Naive thymus-derived CD8-positive, alpha-beta T cell (primary cell): Measurements from ENCODE around the gene TTLL11. TPM values are rescaled to one million over a fixed set of nuclear protein-coding genes. Genes with fewer than 3 reads are reported as not detected.
"Not testable (repeated sequence)": the region's sequence is repeated elsewhere in the genome, so short reads cannot be mapped to it uniquely, and the experiment has no call there.

Experiments used
- ATAC-seq, 2 donors: fragments of 150-1000 bp; cut with Tn5 transposase in 1 of 2; sonication (Bioruptor Pico), chemical (Tn5 transposase) in 1 of 2; 1 replicate in 1 of 2; 2 replicates in 1 of 2; pipeline ENCODE4 v1.10.0; 2021; ENCODE audit warnings: mild to moderate bottlenecking in 2 of 2, moderate library complexity in 2 of 2
- POLR2A ChIA-PET: fragments of 350-600 bp; sonication (Branson Sonifier 250); formaldehyde crosslinking; loops from one replicate; lab custom pipeline; 2021; ENCODE audit warnings: antibody characterized with exemption; lab: Charles Lee
- DNase-seq, 10 donors: peaks; one replicate each; pipeline versions ENCODE4 v3.0.0 to v3.0.0-alpha.2; 2020 to 2022
- H3K27ac Mint-ChIP-seq, 10 donors: one replicate each; pipeline ENCODE4 v1.8.0; 2020 to 2022; ENCODE audit warnings: mild to moderate bottlenecking in 10 of 10, mixed read lengths in 10 of 10, moderate library complexity in 4 of 10, inconsistent platforms in 1 of 10
- H3K27me3 Mint-ChIP-seq, 5 donors: one replicate each; pipeline ENCODE4 v1.8.0; 2021 to 2022; ENCODE audit warnings: mixed read lengths in 5 of 5
- H3K36me3 Mint-ChIP-seq, 3 donors: one replicate each; pipeline ENCODE4 v1.8.0; 2020 to 2022; ENCODE audit warnings: mixed read lengths in 3 of 3, mild to moderate bottlenecking in 2 of 3, inconsistent platforms in 1 of 3
- H3K4me1 Mint-ChIP-seq, 4 donors: one replicate each; pipeline ENCODE4 v1.8.0; 2021 to 2022; ENCODE audit warnings: mixed read lengths in 4 of 4
- H3K4me3 Mint-ChIP-seq, 10 donors: one replicate each; pipeline ENCODE4 v1.8.0; 2020 to 2022; ENCODE audit warnings: mild to moderate bottlenecking in 10 of 10, mixed read lengths in 10 of 10, moderate library complexity in 6 of 10, inconsistent platforms in 1 of 10
- H3K9me3 Mint-ChIP-seq, 9 donors: one replicate each; pipeline ENCODE4 v1.8.0; 2020 to 2022; ENCODE audit warnings: mixed read lengths in 9 of 9, mild to moderate bottlenecking in 3 of 9, inconsistent platforms in 1 of 9, moderate library complexity in 1 of 9
- polyA plus RNA-seq, 3 donors: library from polyadenylated mRNA; unstranded; fragments of 300-500 nt; fragmentation: Illumina TruSeq; gene quantifications; one replicate each; pipeline ENCODE4 v1.2.3, GENCODE V29; 2021
- total RNA-seq, 8 experiments: library from RNA in 2 of 8; stranded (reverse) in 2 of 8; gene quantifications; one replicate each; pipeline ENCODE4 v1.2.3 and lab custom pipeline; 2021 to 2026

TTLL11 gene
- total and polyA plus RNA-seq, 5 experiments from 2014 or later, result 2.6 to 6.9 (median 3.8) TPM

DNA sequence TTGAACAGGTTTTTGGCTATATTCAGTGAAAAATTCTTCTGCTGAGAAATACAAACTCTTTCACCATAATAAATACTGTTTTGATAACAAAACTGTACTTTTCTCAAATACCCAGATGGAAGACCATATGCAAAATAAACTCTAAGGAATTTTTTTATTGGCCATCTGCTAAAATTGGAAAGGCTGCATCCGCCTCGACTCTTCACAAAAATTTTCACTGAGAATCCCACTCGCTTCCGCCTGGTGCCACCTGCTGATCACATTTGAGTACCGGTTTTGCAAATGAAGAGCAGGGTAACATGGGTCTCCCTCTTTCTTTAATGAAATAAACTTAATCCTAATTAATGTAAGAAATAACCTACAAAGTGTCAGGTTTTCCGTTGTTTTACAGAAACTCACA is 76.4 kb downstream of the TTLL11 start:
- POLR2A ChIA-PET, result no interaction called here
- ATAC-seq (no peak), DNase-seq (no peak)
- H3K4me1 Mint-ChIP-seq, result peaks cover 0 to 4% (median 0%) of the 10 kb centered on the region in 4 donors
- H3K4me3 Mint-ChIP-seq, result no peak overlapping the region
- H3K27me3 Mint-ChIP-seq, result no peaks in the 10 kb centered on the region
- no peak overlapping the region for H3K27ac Mint-ChIP-seq
- no peaks in the 10 kb centered on the region for H3K9me3 Mint-ChIP-seq
- H3K36me3 Mint-ChIP-seq, result peaks cover 4 to 16% (median 9%) of the 10 kb centered on the region in 3 donors

DNA sequence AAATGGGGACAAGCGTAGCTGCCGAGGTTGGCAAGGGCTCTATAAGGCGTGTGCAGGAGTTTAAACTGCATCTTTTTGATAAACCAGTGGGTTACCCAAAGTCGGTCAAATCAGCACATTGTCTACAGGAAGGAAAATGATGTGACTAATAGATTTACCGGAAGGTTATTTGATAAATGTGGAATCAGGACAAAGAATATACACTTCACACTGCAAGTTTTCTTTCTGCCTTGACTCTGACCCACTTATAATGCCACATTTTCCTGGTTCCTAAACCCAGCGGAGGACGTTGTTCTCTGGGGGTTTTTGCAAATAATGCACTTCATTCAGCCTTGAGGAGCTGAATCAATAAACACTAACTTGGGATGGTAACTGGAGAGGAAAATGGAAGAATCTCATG is 76.8 kb downstream of the TTLL11 start:
- Mint-ChIP-seq H3K27ac (no peak overlapping the region), H3K27me3 (no peaks in the 10 kb centered on the region), H3K9me3 (no peaks in the 10 kb centered on the region), H3K36me3 (peaks cover 0 to 11% (median 9%) of the 10 kb centered on the region in 3 donors), H3K4me1 (peaks cover 0 to 4% (median 0%) of the 10 kb centered on the region in 4 donors), H3K4me3 (no peak overlapping the region)
- DNase-seq (no peak), ATAC-seq (no peak)
- POLR2A ChIA-PET, result no interaction called here

DNA sequence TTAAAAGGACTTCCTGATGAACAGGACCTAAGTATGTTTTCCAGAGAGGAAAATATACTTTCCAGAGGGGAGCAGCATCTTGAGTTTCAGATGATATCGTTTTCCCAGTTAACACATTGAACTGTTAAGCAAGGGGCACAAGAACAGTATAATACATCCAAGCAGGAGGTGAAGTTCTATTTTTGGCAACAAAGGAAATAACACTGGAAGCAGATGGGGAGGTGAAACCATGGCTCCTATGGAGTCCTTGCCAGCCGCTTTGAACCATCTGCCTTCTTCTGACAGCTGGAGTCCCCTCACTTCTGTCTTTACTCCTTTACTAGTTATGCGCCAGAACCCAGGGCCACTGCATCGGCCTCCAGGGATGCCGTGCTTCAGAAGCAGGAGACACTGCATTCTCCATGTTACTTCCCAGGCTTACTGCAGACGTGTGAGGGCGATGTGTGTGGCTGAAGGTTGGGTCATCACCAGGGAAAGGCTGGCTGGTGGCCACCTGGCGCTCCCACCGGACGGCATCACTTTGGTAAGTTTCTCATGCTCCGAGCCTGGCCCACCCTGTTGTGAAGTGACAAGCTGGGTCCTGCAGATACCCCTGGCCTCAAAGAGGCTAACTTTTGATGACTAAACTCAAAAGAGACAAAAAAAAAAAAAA is 77.8 kb downstream of the TTLL11 start:
- Mint-ChIP-seq H3K27ac (no peak overlapping the region), H3K4me1 (peaks cover 0 to 4% (median 0%) of the 10 kb centered on the region in 4 donors), H3K9me3 (no peaks in the 10 kb centered on the region), H3K4me3 (no peak overlapping the region), H3K36me3 (peaks cover 0 to 10% (median 6%) of the 10 kb centered on the region in 3 donors), H3K27me3 (no peaks in the 10 kb centered on the region)
- POLR2A ChIA-PET, result no interaction called here
- ATAC-seq (no peak), DNase-seq (no peak)

DNA sequence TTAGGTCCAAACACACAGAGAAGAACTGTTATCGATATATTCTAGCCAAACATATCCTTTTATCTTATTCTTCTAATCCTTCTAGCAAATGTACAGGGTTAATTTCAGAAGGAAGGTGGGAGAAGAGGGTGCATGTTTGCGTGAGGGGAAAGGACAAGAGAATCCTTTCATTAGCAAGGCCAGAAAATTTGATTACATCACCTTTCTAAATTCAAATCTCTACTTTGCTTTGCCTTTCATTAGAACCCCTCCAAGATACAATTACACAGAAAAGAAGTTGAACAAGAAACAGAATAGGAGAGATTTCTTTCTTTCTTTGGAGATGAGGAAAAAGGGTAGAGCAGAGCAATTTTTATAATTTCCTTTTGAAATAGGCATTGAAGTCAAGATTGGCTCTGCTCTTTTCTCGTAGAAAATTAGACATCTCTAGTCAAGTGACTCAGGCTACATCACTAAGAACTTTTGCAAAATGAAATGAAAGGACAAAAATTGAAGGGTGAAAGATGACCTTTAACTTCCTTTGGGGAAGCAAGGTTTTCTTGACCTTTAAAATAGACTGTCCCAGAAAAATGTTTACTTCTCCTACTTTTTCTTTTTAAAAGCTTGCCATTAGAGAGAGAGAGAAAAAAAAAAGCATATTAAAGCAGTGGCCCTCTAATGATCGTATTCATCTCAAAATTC is 81.2 kb downstream of the TTLL11 start:
- Mint-ChIP-seq H3K27me3 (no peaks in the 10 kb centered on the region), H3K9me3 (no peaks in the 10 kb centered on the region), H3K27ac (no peak overlapping the region), H3K4me1 (no peaks in the 10 kb centered on the region), H3K4me3 (no peak overlapping the region), H3K36me3 (peaks cover 0 to 10% (median 6%) of the 10 kb centered on the region in 3 donors)
- no peak for DNase-seq
- POLR2A ChIA-PET, result no interaction called here
- ATAC-seq, result no peak

DNA sequence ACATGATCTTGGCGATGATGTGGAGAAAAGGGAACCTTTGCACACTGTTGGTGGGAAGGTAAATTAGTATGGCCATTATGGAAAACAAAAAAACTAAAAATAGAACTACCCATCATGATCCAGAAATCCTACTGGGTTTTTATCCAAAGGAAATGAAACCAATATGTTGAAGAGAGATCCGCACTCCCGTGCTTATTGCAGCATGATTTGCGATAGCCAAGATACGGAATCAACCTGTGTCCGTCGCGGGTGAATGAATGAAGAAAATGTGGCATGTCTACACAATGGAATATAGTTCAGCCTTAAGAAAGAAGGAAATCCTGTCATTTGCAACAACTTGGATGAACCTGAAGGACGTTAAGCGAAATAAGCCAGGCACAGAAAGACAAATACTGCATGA is 84.5 kb downstream of the TTLL11 start:
- no peak overlapping the region for H3K4me3 Mint-ChIP-seq
- no peaks in the 10 kb centered on the region for H3K4me1 Mint-ChIP-seq
- POLR2A ChIA-PET, result interaction anchor here (0.6 kb wide), 1 partner anchor 1263 kb away, joined by 4 read pairs; no protein-coding TSS in a partner anchor
- H3K27ac Mint-ChIP-seq, result no peak overlapping the region
- no peak for DNase-seq
- no peak for ATAC-seq
- H3K27me3 Mint-ChIP-seq, result no peaks in the 10 kb centered on the region
- H3K9me3 Mint-ChIP-seq, result no peaks in the 10 kb centered on the region
- H3K36me3 Mint-ChIP-seq, result no peaks in the 10 kb centered on the region

DNA sequence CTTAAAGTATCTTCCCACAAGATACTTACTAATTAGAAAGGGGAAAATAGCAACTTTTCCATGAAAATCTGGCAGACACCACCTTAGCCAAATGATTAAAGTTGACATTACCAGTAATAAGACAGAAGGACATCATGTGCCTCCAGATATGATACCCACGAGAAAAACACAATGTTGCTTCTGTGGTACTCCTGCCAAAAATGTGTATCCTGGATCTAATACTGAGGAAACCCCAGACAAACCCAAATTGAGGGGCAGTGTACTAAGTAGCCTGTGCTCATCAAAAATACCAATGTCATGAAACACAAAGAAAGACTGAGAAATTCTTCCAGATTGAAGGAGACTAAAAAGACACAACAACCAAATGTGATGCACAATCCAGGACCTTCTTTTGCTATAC is 85.3 kb downstream of the TTLL11 start:
- H3K27ac Mint-ChIP-seq, result no peak overlapping the region
- no peaks in the 10 kb centered on the region for H3K36me3 Mint-ChIP-seq
- ATAC-seq (no peak), DNase-seq (no peak)
- POLR2A ChIA-PET, result no interaction called here
- H3K9me3 Mint-ChIP-seq, result no peaks in the 10 kb centered on the region
- no peaks in the 10 kb centered on the region for H3K27me3 Mint-ChIP-seq
- H3K4me3 Mint-ChIP-seq, result no peak overlapping the region
- H3K4me1 Mint-ChIP-seq, result no peaks in the 10 kb centered on the region

DNA sequence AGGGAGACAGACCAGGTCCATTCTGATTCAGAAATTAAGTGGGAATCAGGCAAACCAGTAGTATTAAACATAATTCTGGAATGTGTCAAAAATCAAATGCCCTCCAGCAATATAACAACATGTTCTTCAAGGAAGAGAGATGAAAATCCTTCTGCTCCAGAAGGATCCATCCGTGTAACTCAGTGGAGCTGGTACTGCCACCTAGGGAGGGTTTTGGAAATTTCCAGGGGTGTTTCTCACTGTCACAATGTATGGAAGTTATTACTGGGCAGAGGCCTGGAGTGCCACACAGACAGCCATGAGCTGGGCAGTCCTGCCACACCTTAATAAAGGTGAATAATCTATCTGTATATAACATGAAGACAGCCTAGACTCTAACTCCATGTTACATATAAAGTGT is 87.5 kb downstream of the TTLL11 start:
- DNase-seq, result no peak
- Mint-ChIP-seq H3K4me3 (no peak overlapping the region), H3K27me3 (no peaks in the 10 kb centered on the region), H3K4me1 (no peaks in the 10 kb centered on the region), H3K36me3 (peaks cover 0 to 2% (median 0%) of the 10 kb centered on the region in 3 donors), H3K27ac (peak overlapping the region in 1 of 10 donors; percentile 41), H3K9me3 (no peaks in the 10 kb centered on the region)
- ATAC-seq, result no peak
- POLR2A ChIA-PET, result no interaction called here

DNA sequence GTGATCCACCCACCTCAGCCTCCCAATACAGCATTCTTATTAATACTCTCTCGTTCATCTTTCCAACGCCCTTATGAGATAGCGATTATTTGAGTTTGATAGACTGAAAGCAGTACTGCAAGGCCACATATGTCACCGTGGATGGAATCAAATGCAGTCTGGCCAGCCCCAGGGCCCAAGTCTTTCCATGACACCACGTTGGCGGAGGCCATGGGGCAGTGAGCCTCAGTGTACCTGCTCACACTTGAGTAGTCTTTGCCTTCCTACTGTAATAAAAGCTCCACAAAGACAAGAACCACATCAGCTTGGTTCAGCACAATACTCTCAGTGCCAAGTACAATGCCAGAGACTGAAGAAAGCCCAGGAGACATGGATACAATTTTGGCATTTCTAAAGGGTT is 88.5 kb downstream of the TTLL11 start:
- ATAC-seq (no peak), DNase-seq (no peak)
- Mint-ChIP-seq H3K36me3 (peaks cover 0 to 2% (median 0%) of the 10 kb centered on the region in 3 donors), H3K9me3 (no peaks in the 10 kb centered on the region), H3K4me3 (no peak overlapping the region), H3K4me1 (peaks cover 0 to under 1% (median 0%) of the 10 kb centered on the region in 4 donors), H3K27me3 (no peaks in the 10 kb centered on the region), H3K27ac (peak overlapping the region in 1 of 10 donors; percentile 39)
- POLR2A ChIA-PET, result no interaction called here

DNA sequence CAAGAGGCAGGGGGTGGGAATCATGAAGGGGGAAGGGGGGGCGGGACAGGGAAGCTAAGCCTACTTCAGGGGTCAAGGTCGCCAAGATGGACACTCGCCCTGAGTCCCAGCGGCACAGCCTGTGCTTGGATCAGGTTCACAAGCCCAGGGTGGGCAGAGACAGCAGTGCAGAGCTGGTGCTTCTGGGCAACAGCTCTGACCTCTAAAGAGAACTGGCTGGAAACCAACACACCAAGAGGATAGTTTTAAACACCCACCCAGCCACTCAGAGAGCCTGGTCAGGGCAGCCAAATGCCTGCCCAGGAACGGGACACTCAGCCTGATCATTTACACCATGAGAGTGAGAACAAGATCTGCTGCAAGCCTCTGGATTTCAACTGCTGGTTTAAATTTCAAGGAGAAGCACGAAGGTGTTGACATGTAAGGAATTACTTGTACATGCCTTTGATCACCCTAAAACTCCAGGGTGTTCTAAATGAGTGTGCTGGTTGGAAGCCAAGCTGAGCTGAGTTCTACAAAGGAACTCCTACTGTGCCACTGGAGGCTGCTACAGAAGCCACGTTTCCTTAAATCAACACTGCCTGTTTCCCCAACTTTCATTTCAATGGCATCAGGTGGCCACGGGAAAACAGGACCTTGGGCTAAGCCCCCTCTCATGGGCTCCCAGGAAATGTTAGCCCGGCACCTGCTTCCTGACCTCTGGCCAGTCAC is 91.5 kb downstream of the TTLL11 start:
- H3K4me1 Mint-ChIP-seq, result peaks cover 0 to 6% (median 2%) of the 10 kb centered on the region in 4 donors
- POLR2A ChIA-PET, result no interaction called here
- no peaks in the 10 kb centered on the region for H3K27me3 Mint-ChIP-seq
- peaks cover 0 to 2% (median 0%) of the 10 kb centered on the region in 3 donors for H3K36me3 Mint-ChIP-seq
- DNase-seq (no peak), ATAC-seq (no peak)
- no peaks in the 10 kb centered on the region for H3K9me3 Mint-ChIP-seq
- no peak overlapping the region for H3K27ac Mint-ChIP-seq
- H3K4me3 Mint-ChIP-seq, result no peak overlapping the region

DNA sequence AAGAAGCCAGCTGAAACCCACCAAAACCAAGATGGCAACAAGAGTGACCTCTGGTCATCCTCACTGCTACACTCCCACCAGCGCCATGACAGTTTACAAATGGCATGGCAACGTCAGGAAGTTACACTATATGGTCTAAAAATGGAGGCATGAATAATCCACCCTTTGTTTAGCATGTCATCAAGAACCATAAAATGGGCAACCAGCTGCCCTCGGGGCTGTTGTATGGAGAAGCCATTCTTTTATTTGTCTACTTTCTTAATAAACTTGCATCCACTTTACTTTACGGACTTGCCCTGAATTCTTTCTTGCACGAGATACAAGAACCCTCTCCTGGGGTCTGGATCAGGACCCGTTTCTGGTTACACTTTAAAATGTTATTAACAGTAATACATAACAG is 92.6 kb downstream of the TTLL11 start:
- H3K27ac Mint-ChIP-seq, H3K4me1 Mint-ChIP-seq, H3K36me3 Mint-ChIP-seq, ATAC-seq, H3K9me3 Mint-ChIP-seq, POLR2A ChIA-PET, H3K27me3 Mint-ChIP-seq, H3K4me3 Mint-ChIP-seq, DNase-seq: not testable (repeated sequence)

DNA sequence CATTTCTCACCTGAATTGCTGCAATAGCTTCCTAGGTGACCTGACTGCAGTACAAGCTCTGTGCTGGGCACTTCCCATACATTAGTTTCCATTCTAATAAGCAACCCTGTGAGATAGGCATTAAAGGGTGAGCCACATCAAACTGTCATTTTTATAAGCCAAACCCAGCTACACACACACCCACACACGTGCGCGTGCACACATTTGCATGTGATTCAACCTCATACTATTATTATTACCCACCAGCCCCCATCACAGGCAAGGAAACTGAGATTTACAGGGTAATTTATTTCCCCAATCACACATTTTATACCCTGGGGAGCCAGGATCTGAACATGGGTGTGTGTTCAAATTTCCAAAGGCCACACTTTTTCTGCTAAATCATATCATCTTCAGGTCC is 93.6 kb downstream of the TTLL11 start:
- no peaks in the 10 kb centered on the region for H3K27me3 Mint-ChIP-seq
- no peaks in the 10 kb centered on the region for H3K9me3 Mint-ChIP-seq
- peaks cover 0 to 2% (median 0%) of the 10 kb centered on the region in 3 donors for H3K36me3 Mint-ChIP-seq
- H3K4me1 Mint-ChIP-seq, result peaks cover 0 to 6% (median 2%) of the 10 kb centered on the region in 4 donors
- H3K27ac Mint-ChIP-seq, result peak overlapping the region in 1 of 10 donors; percentile 47
- no peak overlapping the region for H3K4me3 Mint-ChIP-seq
- DNase-seq, result no peak
- no peak for ATAC-seq
- POLR2A ChIA-PET, result no interaction called here

DNA sequence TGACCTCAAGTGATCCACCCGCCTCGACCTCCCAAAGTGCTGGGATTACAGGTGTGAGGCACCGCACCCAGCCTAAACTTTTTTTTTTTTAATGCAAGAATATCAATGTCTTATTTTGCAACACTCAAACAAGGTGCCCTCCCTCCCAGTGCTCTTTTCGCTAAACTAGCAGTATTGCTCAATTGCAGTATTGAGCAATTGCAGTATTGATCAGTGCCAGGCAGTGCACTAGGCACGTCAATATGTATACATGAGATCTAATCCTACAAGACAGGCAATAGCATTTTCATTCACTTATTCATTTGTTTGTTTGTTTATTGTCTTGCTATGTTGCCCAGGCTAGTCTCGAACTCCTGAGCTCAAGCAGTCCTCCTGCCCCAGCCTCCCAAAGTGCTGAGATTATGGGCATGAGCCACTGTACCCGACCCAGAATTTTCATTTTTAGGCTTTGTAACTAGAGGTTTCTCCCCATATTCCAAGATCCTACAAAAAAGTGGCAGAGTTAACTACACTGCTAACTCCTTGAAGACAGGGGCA is 94.5 kb downstream of the TTLL11 start:
- Mint-ChIP-seq H3K27me3 (no peaks in the 10 kb centered on the region), H3K4me3 (no peak overlapping the region), H3K27ac (no peak overlapping the region), H3K4me1 (peaks cover 0 to 6% (median 2%) of the 10 kb centered on the region in 4 donors), H3K36me3 (peaks cover 0 to 2% (median 0%) of the 10 kb centered on the region in 3 donors), H3K9me3 (no peaks in the 10 kb centered on the region)
- DNase-seq (no peak), ATAC-seq (no peak)
- POLR2A ChIA-PET, result no interaction called here

DNA sequence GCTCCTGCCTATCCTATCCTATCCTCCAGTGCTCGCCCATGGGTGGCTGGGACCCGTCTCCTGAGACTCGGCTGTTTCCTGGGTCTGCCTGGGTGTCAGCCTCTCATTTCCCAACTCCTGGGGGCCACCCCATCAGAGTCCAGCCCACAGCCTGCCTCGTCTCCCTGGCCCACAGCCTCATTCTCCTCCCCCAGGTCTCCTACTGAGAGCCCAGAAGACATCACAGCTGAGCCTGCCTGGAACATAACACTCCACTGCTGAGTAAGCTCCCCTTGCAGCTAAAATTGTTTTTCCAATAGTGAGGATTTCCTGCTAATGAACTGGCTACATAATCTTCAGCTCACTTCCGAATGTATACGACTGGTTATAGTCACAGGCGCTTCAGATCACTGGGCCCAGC is 95.3 kb downstream of the TTLL11 start:
- Mint-ChIP-seq H3K27me3 (no peaks in the 10 kb centered on the region), H3K9me3 (no peaks in the 10 kb centered on the region), H3K4me3 (no peak overlapping the region), H3K36me3 (peaks cover 0 to 2% (median 0%) of the 10 kb centered on the region in 3 donors), H3K27ac (no peak overlapping the region), H3K4me1 (peaks cover 0 to 6% (median 2%) of the 10 kb centered on the region in 4 donors)
- POLR2A ChIA-PET, result no interaction called here
- no peak for DNase-seq
- ATAC-seq, result no peak
